H54 (cell line): Measurements from ENCODE around the gene PACS1.

Source experiments
- DNase-seq: peaks from one replicate; pipeline ENCODE4 v3.0.0; 2011; ENCODE audit warnings: low spot score, mixed read lengths; ENCODE audit not compliant: insufficient read length
- FAIRE-seq: peaks from 3 replicates; lab custom pipeline; 2011; peaks lifted over from hg19 to GRCh38; lab: Jason Lieb, UNC
- POLR2A ChIP-seq: IDR thresholded peaks from 2 replicates; pipeline ENCODE4 v1.6.1; 2011; ENCODE audit warnings: low read depth, mild to moderate bottlenecking, low read length

Gene PACS1

GRCh38 chr11:66282468-66283455 is 212.7 kb downstream of the PACS1 start:
- FAIRE-seq: no peak
- TF ChIP-seq POLR2A: peak; percentile 2; the same call in 1 of the 2 replicates
- DNase-seq: peak; percentile 96

- DNase-seq (no peak), FAIRE-seq (no peak)
- no peak for TF ChIP-seq POLR2A
Observed at GRCh38 chr11:66283461-66284105, 213.5 kb downstream of the PACS1 start.

- TF ChIP-seq POLR2A: no peak
- no peak for FAIRE-seq
Observed at GRCh38 chr11:66284526-66285078, 214.5 kb downstream of the PACS1 start.

GRCh38 chr11:66285250-66285947 is 215.3 kb downstream of the PACS1 start:
- DNase-seq: no peak
- FAIRE-seq: no peak
- no peak for TF ChIP-seq POLR2A

More at GRCh38 chr11:66284526-66285078, 214.5 kb downstream of the PACS1 start:
- DNase-seq: no peak

- FAIRE-seq (no peak), DNase-seq (no peak)
- TF ChIP-seq POLR2A: no peak
Observed at GRCh38 chr11:66286699-66287098, 216.6 kb downstream of the PACS1 start.

GRCh38 chr11:66287211-66287888 is 217.3 kb downstream of the PACS1 start:
- FAIRE-seq (no peak), DNase-seq (no peak)
- TF ChIP-seq POLR2A: no peak

GRCh38 chr11:66287889-66288670 is 218.0 kb downstream of the PACS1 start:
- no peak for TF ChIP-seq POLR2A
- DNase-seq: no peak
- no peak for FAIRE-seq

GRCh38 chr11:66288671-66289547 is 218.8 kb downstream of the PACS1 start, which contains the start of gene YIF1A:
YIF1A (minus strand) TSS chr11:66289143; CDS start chr11:66288985, 158 bp downstream.
- TF ChIP-seq POLR2A: peak; percentile 95
- peak; percentile 15 for FAIRE-seq
- DNase-seq: peak; percentile 100

- DNase-seq (no peak), FAIRE-seq (no peak)
- TF ChIP-seq POLR2A: no peak
Observed at GRCh38 chr11:66289548-66290329, 219.7 kb downstream of the PACS1 start.

- TF ChIP-seq POLR2A: no peak
- no peak for FAIRE-seq
Observed at GRCh38 chr11:66290330-66290621, 220.2 kb downstream of the PACS1 start.

GRCh38 chr11:66291303-66291705 is 221.2 kb downstream of the PACS1 start:
- no peak for TF ChIP-seq POLR2A
- DNase-seq: no peak

More at GRCh38 chr11:66290330-66290621, 220.2 kb downstream of the PACS1 start:
- DNase-seq: no peak

More at GRCh38 chr11:66291303-66291705, 221.2 kb downstream of the PACS1 start:
- FAIRE-seq: no peak
